Fibroblast of upper back skin (primary cell): Measurements from ENCODE around the gene EPRS1.
A peak's percentile ranks its signal among the peaks of the same experiment; 100 is the strongest.
"Not testable (repeated sequence)": the region's sequence is repeated elsewhere in the genome, so short reads cannot be mapped to it uniquely, and the experiment has no call there.

Experiments used
- DNase-seq: peaks from one replicate; pipeline ENCODE4 v3.0.0-alpha.2; 2013

EPRS1 gene

DNA sequence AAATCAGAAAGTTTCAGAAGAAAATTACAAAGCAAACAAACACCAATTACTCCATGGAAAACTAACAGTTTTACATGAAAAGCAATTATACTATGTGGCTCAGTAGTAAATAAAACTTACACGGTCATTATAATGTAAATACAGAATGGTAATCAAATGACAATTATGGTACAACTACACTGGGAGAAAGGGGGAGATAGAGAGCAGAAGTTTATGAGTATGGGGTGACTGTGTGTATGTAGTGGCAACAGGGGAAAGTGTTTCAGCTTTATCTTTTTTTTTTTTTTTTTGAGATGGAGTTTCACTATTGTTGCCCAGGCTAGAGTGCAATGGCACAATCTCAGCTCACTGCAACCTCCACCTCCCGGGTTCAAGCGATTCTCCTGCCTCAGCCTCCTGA lies 8.5 kb downstream of the EPRS1 start:
- not testable (repeated sequence) for DNase-seq

DNA sequence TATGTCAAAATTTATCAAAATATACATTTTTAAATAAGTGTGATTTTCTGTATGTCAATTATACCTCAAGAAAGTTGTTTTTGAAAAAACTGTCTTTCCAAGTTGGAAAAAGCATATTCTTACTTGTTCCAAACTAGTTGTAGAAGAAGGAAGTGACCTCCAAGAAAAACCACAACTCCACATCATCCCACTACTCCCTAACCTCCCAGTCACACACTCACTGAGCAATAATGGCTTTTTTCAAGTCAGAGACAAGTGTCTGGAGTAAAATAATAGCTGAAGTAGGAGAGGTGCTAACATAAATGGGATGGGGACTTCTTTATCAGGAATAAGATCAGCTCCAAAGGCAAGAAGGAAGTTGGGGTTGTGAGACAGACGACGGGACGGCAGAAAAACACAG lies 13.4 kb downstream of the EPRS1 start:
- DNase-seq = no peak

DNA sequence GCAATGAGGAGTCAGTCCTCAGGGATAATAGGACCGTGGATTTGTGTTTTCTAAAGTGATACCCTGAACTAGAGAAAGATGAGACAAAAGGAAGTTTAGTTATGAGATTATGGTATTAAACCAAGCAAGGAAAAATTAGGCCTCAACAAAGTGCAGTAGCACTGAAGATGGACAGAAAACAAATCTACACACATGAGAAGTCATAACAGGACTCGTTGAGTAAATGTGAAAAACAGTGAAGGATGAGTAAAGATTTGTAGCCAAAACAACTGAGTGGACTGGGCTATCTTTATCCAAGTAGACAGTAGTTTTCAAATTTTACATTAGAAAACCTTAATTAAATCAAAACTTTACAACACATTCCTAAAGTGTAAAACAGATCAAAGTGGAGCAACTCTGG lies 15.0 kb downstream of the EPRS1 start:
- no peak for DNase-seq

DNA sequence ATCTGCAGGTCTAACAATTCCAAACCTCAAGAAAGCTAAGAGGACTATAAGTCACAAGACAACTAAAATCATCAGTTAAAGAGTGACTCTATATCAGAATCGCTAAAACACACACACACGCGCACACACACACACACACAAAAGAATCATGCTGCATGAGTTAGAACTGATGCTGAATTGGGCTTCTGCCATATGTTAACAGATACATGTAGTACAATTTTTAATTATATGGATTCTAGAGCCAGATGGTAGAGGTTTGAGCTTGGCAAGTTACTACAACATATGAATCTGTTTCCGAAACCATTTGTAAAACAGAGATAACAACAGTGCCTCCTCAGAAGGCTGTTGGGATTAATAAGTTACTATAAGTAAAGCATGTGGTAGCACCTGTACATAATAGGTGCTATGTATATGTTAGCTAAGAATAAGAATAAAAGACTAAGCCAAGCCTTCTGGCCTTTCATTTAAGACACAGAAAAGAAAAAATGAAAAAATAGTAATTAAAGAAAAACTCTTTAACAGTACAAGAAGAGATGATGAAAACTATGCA lies 17.9 kb downstream of the EPRS1 start:
- DNase-seq = no peak

DNA sequence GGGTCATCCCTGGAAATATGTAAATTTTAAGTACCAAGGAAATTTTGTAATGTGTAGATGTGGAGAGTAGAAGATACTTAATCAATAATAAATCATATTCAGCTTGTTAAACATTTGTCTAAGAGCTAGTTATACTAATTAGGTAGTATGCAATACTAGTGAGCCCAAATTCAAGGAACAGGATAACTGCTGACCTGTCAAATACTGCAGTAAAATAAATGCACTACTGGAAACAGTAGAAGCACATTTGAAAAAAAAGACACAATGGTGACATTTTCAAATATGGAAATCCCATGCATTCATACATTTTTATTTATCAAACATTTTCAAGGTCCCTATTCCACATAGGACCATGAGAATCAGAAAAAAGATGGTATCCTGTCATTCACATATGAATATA lies 27.2 kb downstream of the EPRS1 start:
- no peak for DNase-seq

DNA sequence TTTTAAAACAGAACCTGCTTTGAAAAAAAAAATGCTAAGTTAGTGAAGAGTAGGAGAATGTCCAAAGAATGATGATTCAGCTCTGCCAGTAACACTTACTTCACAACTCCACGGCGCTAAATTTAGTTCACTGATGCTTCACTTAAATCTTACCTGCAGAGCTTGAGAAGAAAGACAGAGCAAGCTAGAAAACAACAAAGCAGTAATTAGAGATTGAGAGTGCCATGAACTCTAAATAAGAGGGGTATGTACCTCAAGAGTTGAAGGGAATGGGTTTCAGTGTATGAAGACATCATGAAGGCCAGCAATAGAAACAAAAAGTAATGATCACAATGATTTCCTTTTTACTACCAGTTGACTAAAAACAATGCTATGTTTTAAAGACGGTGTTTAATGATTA lies 32.8 kb downstream of the EPRS1 start:
- DNase-seq = peak; percentile 41

DNA sequence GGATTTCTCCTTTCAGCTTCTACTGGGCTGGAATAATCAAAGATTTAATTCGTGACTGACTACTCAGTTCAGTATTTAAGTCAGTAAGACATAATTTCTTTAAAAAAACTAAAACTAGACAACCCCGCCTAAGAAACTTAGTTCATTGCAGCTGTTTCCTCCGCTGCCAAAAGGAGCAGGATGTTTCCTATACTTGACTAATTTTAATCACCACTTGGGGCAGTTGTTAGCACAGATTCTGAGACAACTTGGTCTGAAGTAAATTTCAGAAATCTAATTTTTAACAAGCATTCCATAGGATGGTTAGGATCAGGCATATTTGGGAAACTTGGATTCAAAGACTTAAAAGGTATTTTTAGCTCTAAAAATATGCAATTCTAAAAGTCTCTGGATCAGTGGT lies 34.0 kb downstream of the EPRS1 start:
- DNase-seq = peak; percentile 18

DNA sequence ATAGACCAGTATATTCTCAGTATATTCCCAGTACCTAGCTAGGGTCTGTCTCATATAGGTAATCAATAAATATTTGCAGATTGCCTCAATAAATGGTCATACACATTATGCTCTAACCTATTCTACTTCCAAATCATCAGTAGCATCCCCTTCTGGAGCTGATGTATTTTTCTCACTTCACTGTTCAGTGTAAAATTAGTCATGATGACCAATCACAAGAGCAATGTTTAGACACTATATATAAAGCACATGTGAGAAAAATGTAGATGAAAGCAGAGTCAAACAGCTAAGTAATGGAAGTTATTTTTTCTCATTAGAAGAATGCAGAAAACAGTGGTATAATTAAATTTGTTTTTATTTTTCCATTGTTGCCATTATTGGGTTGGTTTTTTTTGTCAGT lies 34.7 kb downstream of the EPRS1 start:
- peak; percentile 3 for DNase-seq

DNA sequence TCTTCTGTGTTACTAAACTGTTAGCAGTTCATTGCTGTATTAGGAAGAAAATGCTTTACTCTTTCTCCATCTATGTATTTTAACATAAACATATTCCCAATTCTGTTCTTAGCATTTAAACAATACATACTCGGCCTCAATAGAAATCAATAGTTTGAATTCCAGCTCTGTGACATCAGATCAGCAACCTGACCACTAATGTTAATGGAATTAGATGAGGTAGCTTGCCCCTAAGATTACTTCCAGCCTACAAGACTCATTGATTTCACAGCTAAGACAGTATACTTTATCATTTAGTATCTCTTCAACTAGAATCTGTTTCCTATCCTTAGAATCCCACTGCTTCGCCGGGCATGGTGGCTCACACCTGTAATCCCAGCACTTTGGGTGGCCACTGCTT lies 38.9 kb downstream of the EPRS1 start:
- DNase-seq = peak; percentile 12

DNA sequence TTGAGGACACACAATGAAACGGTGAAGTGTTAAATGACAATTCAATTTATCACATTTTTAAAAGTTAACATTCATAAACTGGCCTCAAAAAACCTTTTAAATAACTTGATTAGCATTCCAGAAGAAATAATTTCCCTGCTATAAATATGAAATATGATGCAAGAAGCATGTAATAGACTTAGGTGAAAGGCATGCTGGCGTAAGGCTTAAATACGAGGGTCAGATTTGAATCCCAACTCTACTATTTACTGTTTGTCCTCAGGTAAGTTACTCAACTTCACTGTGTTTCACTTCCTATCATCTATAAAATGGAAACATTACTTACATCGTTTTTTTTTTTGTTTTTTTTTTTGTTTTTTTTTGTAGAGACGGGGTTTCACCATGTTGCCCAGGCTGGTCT lies 40.8 kb downstream of the EPRS1 start:
- no peak for DNase-seq

DNA sequence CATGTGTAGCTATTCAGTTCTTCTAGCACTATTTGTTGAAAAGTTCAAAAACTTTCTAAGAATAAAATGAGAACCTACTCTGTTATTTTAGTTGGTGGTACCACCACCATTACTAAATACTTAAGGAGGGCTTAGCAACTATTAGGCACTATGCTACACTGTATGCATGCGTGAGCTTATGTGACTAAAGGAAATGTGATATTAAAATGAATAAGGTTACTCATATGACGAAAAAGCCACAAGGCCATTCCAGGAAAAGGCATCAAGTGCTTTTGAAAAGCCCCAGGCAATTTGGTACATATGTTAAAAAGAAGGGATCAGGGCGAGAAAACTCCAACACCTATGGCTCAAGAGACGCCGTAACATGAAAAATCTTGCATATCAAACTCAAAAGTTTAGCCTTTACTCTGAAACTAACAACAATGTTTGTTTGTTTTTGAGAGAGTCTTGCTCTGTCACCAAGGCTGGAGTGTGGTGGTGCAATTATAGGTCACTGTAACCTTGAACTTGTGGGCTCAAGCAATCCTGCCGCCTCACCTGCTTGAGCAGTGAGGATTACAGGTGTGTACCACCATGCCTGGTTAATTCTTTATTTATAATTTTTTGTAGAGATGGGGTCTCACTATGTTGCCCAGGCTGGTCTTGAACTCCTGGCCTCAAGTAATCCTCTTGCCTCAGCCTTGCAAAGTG lies 42.5 kb downstream of the EPRS1 start:
- no peak for DNase-seq

DNA sequence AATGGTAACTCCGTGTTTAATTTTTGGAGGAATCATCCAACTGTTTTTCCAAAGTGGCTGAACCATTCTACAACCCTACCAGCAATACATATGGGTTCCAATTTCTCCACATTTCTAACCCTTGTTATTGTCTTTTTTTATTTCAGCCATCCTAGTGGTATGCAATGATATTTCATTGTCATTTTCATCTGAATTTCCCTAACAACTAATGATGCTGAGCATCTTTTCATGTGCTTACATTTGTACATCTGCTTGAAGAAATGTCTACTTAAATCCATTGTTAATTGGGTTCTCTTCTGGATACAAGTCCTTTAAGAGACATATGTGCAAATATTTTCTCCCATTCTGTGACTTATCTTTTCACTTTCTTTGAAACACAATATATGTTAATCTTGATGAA lies 43.3 kb downstream of the EPRS1 start:
- DNase-seq = no peak

DNA sequence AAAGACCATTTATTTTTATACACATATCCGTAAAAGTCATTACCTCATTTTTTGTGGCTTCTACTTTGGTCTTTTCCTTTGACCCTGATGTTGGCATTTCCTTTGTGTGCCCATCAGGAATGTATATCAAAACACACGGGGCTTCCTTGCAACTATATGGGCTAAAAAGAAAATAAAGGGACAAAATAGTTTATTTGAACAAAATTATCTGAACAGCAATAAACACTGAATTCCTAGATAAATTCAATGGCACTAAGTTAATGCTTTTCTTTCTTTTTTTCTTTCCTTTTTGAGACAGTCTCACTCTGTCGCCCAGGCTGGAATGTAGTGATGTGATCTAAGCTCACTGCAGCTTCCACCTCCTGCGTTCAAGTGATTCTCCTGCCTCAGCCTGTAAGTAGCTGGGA lies 45.2 kb downstream of the EPRS1 start:
- DNase-seq = no peak

DNA sequence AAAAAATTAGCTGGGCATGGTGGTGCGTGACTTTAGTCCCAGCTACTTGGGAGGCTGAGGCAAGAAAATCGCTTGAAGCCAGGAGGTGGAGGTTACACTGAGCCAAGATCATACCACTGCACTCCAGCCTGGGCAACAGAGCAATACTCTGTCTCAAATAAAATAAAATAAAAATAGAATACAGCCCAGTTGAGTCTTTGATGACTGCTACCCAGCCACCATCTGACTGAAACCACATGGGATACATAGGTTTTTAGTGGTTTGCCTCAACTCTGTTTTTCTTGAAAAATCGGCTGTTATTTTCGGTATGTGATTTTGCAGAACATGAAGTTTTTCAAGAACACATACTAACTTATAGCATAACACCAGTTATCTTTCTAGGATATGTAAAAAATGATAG lies 46.5 kb downstream of the EPRS1 start:
- no peak for DNase-seq
